HG03457 (cell line): ENCODE results near the gene DBH.
"Not testable (repeated sequence)": the region's sequence is repeated elsewhere in the genome, so short reads cannot be mapped to it uniquely, and the experiment has no call there.

Experiments
- ATAC-seq: cut with Tn5 transposase; IDR thresholded peaks from one replicate; pipeline ENCODE4 v1.9.1; 2021; ENCODE audit warnings: moderate number of reproducible peaks; ENCODE audit not compliant: unreplicated experiment

Gene DBH

DNA sequence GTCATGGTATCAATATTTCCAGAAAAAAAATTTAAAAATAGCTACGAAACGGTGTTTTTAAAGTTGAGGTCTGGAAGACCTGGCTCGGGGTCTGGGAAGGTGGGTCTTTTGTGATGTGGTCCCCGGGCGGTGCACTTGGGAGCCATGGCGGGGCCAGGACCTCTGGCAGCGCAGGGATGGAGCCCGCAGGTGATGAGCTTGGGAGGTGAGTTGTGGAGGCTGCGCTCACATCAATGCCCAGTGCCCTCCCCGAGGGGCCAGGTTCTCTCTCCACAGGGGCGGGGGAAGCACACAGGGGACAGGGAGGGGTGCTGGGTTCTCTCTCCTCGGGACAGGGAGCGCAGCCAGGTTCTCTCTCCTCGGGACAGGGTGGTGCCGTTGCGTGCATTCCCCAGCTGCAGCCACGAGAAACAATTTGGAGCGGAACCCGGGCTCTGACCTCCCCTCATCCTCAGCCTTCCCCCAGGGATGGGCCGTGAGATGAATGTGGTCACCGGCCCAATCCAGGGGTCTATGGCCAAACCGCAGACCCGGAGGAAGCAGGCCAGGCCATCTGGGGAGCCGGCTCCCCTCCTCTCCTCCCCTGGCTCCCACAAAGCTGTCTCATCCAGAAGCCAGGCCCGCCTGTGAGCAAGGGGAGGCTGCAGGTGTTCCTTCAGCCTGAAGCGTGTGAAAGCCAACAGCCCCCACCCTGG lies 25.8 kb downstream of the DBH start:
- ATAC-seq: no peak

GRCh38 chr9:133664173-133665050 lies 28.2 kb downstream of the DBH start:
- ATAC-seq: no peak

GRCh38 chr9:133665096-133665495 lies 28.9 kb downstream of the DBH start:
- ATAC-seq: no peak

- no peak for ATAC-seq
Measured at GRCh38 chr9:133665535-133665934, 29.4 kb downstream of the DBH start.

- ATAC-seq: no peak
Measured at GRCh38 chr9:133666387-133666786, 30.2 kb downstream of the DBH start.

DNA sequence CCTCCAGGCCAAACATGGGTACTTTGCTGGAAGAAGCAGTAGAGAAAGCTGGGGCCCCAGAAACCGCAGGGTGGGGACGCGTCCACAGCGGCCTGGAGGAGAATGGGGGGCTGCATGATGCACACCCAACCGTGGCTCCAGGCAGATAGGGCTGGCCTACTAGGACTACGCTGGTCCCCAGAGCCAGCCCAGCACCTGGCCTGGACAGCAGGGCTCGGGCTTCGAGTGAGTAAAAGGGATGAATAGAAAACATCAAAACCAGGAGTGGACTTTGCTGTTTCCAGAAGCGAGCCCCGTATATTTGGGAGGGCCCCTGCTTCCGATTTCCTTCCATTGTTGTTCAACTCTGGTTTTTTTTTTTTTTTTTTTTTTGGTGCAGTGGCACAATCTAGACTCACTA lies 30.7 kb downstream of the DBH start:
- no peak for ATAC-seq

DNA sequence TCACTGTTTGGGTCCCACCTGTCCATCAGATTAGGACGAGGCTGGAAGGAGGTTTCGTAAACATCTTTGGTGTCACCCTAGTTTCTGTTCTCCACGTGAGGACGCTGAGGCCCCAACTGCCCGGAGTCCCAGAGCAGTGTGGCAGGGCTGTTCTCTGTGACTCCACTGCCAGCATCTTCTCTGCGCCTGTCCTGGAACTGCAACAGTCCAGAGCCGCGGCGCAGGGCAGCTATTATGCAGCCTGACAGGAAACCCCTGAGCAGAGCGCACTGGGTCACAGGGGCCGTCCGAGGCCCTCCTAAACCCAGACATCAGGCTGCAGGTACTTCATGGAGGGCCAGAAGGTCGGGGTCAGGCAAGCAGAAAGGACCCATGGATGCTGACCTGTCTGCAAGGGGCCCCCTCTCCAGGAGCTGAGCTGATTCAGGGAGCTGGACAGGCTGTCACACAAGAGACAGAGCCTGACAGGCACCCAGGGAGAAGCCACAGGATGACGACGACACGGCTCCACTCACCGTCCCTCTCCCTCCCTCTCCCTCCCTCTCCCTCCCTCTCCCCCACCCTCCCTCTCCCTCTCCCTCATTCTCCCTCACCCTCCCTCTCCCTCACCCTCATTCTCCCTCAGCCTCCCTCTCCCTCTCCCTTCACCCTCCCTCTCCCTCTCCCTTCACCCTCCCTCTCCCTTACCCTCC lies 31.7 kb downstream of the DBH start:
- no peak for ATAC-seq

DNA sequence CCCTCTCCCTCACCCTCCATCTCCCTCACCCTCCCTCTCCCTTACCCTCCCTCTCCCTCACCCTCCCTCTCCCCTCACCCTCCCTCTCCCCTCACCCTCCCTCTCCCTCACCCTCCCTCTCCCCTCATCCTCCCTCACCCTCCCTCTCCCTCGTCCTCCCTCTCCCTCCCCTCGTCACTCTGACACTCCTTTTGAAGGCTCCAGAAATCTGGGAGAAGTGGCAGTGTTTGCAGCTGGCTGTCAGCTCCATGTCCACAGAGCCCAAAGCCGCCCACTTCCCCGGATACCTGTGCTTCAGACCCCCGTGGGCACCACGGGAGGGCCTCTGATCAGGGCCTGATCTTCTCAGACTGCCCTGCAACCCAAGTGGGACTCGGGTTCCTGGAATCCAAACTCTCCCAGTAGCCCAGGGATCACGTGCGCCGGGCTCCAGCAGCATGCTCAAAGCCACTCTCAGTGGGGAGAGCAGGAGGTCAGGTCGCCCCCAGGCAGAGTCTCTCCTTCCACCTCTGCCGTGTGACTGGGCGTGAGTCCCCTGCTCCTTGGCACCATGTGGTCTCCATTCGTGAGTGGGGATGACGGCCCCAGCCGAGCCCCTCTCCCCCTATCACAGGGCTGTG lies 33.1 kb downstream of the DBH start:
- no peak for ATAC-seq

GRCh38 chr9:133670466-133670865 lies 34.3 kb downstream of the DBH start:
- no peak for ATAC-seq

GRCh38 chr9:133671371-133671770 lies 35.2 kb downstream of the DBH start:
- ATAC-seq: no peak

DNA sequence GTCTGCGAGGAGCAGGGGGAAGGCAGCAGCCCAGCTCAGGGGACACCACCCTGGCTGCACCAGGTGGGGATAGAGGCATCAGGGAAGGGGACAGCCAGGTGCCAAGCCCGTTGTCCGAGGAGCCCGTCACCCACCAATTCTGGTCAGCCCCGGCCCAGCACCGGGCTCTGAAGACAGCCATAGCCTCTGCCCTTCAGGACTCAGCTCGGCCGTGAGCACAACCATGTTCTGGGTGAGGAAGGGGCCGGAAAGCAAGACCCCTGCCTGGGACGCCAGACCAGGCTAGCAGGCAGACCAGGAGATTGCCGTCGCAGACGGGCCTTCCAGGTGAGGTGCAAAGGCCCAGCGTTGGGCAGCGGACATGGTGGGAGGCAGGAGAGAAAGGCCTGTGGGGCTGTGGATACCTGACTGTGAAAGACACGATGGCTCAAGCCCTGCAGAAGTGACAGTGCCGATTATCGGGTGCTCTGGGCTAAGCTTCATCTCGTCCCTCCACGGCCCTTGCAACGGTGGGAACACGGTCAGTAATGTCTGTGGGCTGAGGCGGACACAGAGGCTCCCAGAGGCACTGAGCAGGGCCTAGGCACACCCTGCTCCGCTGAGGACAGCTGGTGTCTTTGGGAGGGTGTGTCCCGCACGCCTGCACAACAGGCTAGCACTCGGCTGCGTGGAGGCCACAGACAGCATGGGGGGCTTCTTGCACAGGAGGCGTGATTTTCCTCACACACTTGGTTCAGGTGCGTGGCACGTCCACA lies 36.5 kb downstream of the DBH start:
- no peak for ATAC-seq

GRCh38 chr9:133673258-133673655 lies 37.1 kb downstream of the DBH start:
- ATAC-seq: no peak

GRCh38 chr9:133674091-133674490 lies 37.9 kb downstream of the DBH start:
- no peak for ATAC-seq

GRCh38 chr9:133675796-133676195 lies 39.6 kb downstream of the DBH start:
- ATAC-seq: not testable (repeated sequence)

DNA sequence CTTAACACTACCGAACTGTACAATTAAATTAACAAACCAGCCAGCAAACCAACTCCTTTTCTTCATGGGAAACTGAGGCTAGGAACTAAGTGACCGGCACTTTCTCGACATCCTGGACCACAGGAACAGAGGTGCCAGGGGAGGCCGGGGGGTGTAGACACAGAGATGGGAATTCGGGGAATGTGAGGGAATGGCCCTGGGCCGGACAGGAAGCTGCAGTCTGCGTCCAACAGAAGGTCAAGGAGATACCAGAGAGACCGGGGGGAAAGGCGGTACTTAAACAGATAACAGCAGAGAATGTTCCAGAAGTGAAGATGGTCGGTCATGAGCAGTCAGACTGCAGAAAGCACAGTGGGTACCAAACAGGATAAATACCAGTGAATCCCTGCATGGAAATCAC lies 40.3 kb downstream of the DBH start:
- ATAC-seq: no peak

- ATAC-seq: no peak
Measured at GRCh38 chr9:133677126-133678010, 41.2 kb downstream of the DBH start.

GRCh38 chr9:133679056-133679455 lies 42.9 kb downstream of the DBH start:
- ATAC-seq: no peak

GRCh38 chr9:133679466-133680061 lies 43.4 kb downstream of the DBH start:
- no peak for ATAC-seq
